Measurements from ENCODE around the gene LIPC. TPM values are rescaled to one million over a fixed set of nuclear protein-coding genes. Genes with fewer than 3 reads are reported as not detected.

Gene LIPC
- total RNA-seq, 1 experiment from 2014 or later: not detected

DNA sequence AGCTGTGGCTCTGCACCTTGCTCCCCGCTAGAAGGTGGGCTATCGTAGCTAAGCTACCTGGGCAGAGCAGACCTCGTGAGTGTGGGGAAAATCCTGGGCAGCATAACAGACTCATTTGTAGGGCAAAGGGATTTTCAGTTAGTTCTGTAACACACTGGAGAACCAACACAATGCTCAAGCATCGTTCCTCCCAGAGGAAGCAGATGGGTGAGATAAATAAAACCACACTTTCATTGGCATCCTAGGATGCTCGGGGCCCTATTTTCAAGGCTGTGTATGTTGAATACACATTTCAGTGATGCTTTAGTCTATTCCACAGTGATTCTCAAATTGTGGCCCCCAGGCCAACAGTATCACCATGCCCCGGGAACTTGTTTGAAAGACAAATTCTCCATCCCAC, 20.0 kb downstream of the LIPC start:
- Histone ChIP-seq H2AFZ (ENCODE audit: low read depth, low read length, poor library complexity, severe bottlenecking) (no peak overlapping the region), H3K4me3 (replicated peaks in 1 of 2; ENCODE audit: low read depth in 1 of 2, low read length in 2 of 2) (no peak overlapping the region), H3K4me1 (ENCODE audit: control insufficient read depth in 1 of 2, insufficient read depth in 2 of 2, low read length in 2 of 2) (peaks cover 0 to 3% of the 10 kb centered on the region in 2 experiments; a peak in 1 of 4 replicates), H3K79me2 (ENCODE audit: insufficient read depth, low read length) (no peaks in the 10 kb centered on the region), H3K9me3 (ENCODE audit: control insufficient read depth in 1 of 2, insufficient read depth in 1 of 2, low read depth in 1 of 2, low read length in 2 of 2) (no peaks in the 10 kb centered on the region), H3K9ac (ENCODE audit: low read length) (no peak overlapping the region), H3K9me2 (ENCODE audit: insufficient read depth) (no peaks in the 10 kb centered on the region), H3K36me3 (ENCODE audit: control insufficient read depth in 1 of 2, insufficient read depth in 2 of 2, low read length in 2 of 2) (no peaks in the 10 kb centered on the region), H3K27ac (ENCODE audit: low read depth, low read length) (no peak overlapping the region), H3K4me2 (ENCODE audit: low read length) (no peak overlapping the region), H3K27me3 (ENCODE audit: insufficient read depth, low read length) (no peaks in the 10 kb centered on the region), H4K20me1 (ENCODE audit: insufficient read depth) (no peaks in the 10 kb centered on the region)
- intact Hi-C loops (cut with micrococcal nuclease): no loop called here
- ChIA-PET CTCF (no interaction called here), RAD21 (ENCODE audit: low non-redundant PET in 1 of 2, low total read pairs in 2 of 2, uncharacterized antibody in 2 of 2, unreplicated experiment in 2 of 2) (no interaction called here), POLR2A (interaction anchor here (0.5 kb wide), 1 partner anchor 17 kb away, joined by 3 read pairs; no protein-coding TSS in a partner anchor)
- TF ChIP-seq CBX3 (IDR thresholded peaks at IDR 0.05; ENCODE audit: low read depth) (no peak), POLR2A (IDR thresholded peaks at IDR 0.05; ENCODE audit: borderline replicate concordance, extremely low read depth, insufficient read depth, insufficient read length) (no peak), RAD21 (IDR thresholded peaks at IDR 0.05; ENCODE audit: low read depth) (no peak), ELF1 (IDR thresholded peaks at IDR 0.05; ENCODE audit: borderline replicate concordance, low read depth) (no peak), SRF (IDR thresholded peaks at IDR 0.05; ENCODE audit: low read depth) (no peak), SP1 (IDR thresholded peaks at IDR 0.05; ENCODE audit: low read depth) (no peak), ZFX (IDR thresholded peaks at IDR 0.05) (no peak), JUND (IDR thresholded peaks at IDR 0.05) (no peak), EGR1 (IDR thresholded peaks at IDR 0.05; ENCODE audit: low read depth) (no peak), YY1 (IDR thresholded peaks at IDR 0.05; ENCODE audit: extremely low read depth, insufficient replicate concordance, low read depth, low read length) (no peak), FOSL1 (IDR thresholded peaks at IDR 0.05; ENCODE audit: low read depth) (no peak)
- ATAC-seq (no peak), DNase-seq (ENCODE audit: low read depth, low spot score) (no peak)
- no TSS peak for BruUV-seq (replicated peaks)

DNA sequence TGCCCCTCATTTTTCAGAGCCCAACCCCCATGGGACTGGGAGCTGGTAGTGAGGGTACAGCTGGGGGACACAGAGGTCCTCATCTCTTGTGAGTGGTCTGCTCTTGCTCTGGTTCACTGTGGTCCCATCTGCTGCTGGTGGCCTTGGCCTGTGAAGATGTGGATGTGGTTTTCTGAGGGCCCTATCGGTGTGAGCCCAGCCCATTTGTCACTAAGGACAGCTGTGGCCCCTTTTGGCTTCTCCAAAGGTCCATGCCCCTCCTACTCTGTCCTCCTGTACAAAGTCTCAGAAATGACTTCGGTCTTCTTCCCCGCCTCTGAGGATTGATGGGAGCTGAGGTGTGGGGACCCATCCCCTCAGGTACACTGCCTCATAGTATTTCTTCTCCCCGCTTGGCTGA, 21.0 kb downstream of the LIPC start:
- POLR2A ChIA-PET: no interaction called here

More for the DNA sequence above, 21.0 kb downstream of the LIPC start:
- Histone ChIP-seq H3K9me3 (ENCODE audit: control insufficient read depth in 1 of 2, insufficient read depth in 1 of 2, low read depth in 1 of 2, low read length in 2 of 2) (no peaks in the 10 kb centered on the region), H3K36me3 (ENCODE audit: control insufficient read depth in 1 of 2, insufficient read depth in 2 of 2, low read length in 2 of 2) (no peaks in the 10 kb centered on the region), H2AFZ (ENCODE audit: low read depth, low read length, poor library complexity, severe bottlenecking) (no peak overlapping the region), H3K4me1 (ENCODE audit: control insufficient read depth in 1 of 2, insufficient read depth in 2 of 2, low read length in 2 of 2) (peaks cover 5 to 13% of the 10 kb centered on the region in 2 experiments; a peak in 3 of 4 replicates), H3K4me3 (replicated peaks in 1 of 2; ENCODE audit: low read depth in 1 of 2, low read length in 2 of 2) (no peak overlapping the region), H3K27me3 (ENCODE audit: insufficient read depth, low read length) (no peaks in the 10 kb centered on the region), H3K4me2 (ENCODE audit: low read length) (no peak overlapping the region), H3K79me2 (ENCODE audit: insufficient read depth, low read length) (no peaks in the 10 kb centered on the region), H4K20me1 (ENCODE audit: insufficient read depth) (no peaks in the 10 kb centered on the region), H3K9ac (ENCODE audit: low read length) (no peak overlapping the region), H3K27ac (ENCODE audit: low read depth, low read length) (no peak overlapping the region), H3K9me2 (ENCODE audit: insufficient read depth) (no peaks in the 10 kb centered on the region)
- RAD21 ChIA-PET (ENCODE audit: low non-redundant PET in 1 of 2, low total read pairs in 2 of 2, uncharacterized antibody in 2 of 2, unreplicated experiment in 2 of 2): no interaction called here
- no peak for DNase-seq (ENCODE audit: low read depth, low spot score)
- intact Hi-C loops (cut with micrococcal nuclease): no loop called here
- TF ChIP-seq JUND (IDR thresholded peaks at IDR 0.05): no peak
- TF ChIP-seq SP1 (IDR thresholded peaks at IDR 0.05; ENCODE audit: low read depth): no peak
- no peak for TF ChIP-seq CEBPB (IDR thresholded peaks at IDR 0.05; ENCODE audit: low read depth)
- TF ChIP-seq ZNF274 (IDR thresholded peaks at IDR 0.05; ENCODE audit: low read depth, low read length): no peak
- TF ChIP-seq ZBTB33 (IDR thresholded peaks at IDR 0.05; ENCODE audit: extremely low read depth, insufficient replicate concordance, low read length): no peak
- no peak for TF ChIP-seq RAD21 (IDR thresholded peaks at IDR 0.05; ENCODE audit: low read depth)
- no peak for TF ChIP-seq FOSL1 (IDR thresholded peaks at IDR 0.05; ENCODE audit: low read depth)
- no peak for ATAC-seq
- CTCF ChIA-PET: interaction anchor here (0.7 kb wide), 1 partner anchor 1141 kb away, joined by 3 read pairs; no protein-coding TSS in a partner anchor
- no TSS peak for BruUV-seq (replicated peaks)
